H9 (cell line): ENCODE results near the gene FGF11. TPM values are rescaled to one million over a fixed set of nuclear protein-coding genes. Genes with fewer than 3 reads are reported as not detected.

ENCODE experiments used
- DNase-seq: peaks from one replicate; pipeline ENCODE4 v3.0.0-alpha.2; 2017
- H2AFZ ChIP-seq: one replicate; pipeline ENCODE4 v1.6.1; 2013; ENCODE audit warnings: mild to moderate bottlenecking, low read length, control low read depth, moderate library complexity
- H2AK5ac ChIP-seq: 2 replicates; pipeline ENCODE4 v1.6.1; 2013; ENCODE audit warnings: low read length, control low read depth, mixed read lengths; ENCODE audit not compliant: insufficient read length
- H2BK120ac ChIP-seq: one replicate; pipeline ENCODE4 v1.6.1; 2013; ENCODE audit warnings: low read depth, mild to moderate bottlenecking, low read length, control low read depth, inconsistent platforms; ENCODE audit not compliant: poor library complexity, severe bottlenecking
- H2BK12ac ChIP-seq: 2 replicates; pipeline ENCODE4 v1.6.1; 2013; ENCODE audit warnings: low read length, control low read depth, mixed read lengths, low read depth; ENCODE audit not compliant: insufficient read length
- H2BK15ac ChIP-seq: 2 replicates; pipeline ENCODE4 v1.6.1; 2013; ENCODE audit warnings: low read depth, low read length, control low read depth
- H2BK20ac ChIP-seq: one replicate; pipeline ENCODE4 v1.6.1; 2013; ENCODE audit warnings: low read depth, mild to moderate bottlenecking, low read length, control low read depth, inconsistent platforms; ENCODE audit not compliant: poor library complexity, severe bottlenecking
- H2BK5ac ChIP-seq: 2 replicates; pipeline ENCODE4 v1.6.1; 2013; ENCODE audit warnings: low read length, control low read depth, mixed read lengths; ENCODE audit not compliant: insufficient read length
- H3K14ac ChIP-seq: 2 replicates; pipeline ENCODE4 v1.6.1; 2013; ENCODE audit warnings: low read length, control low read depth; ENCODE audit not compliant: insufficient read depth
- H3K18ac ChIP-seq: 2 replicates; pipeline ENCODE4 v1.6.1; 2013; ENCODE audit warnings: low read depth, mild to moderate bottlenecking, mixed read lengths, low read length, control low read depth; ENCODE audit not compliant: insufficient read length
- H3K23ac ChIP-seq: 2 replicates; pipeline ENCODE4 v1.6.1; 2013; ENCODE audit warnings: low read length, control low read depth, mixed read lengths, low read depth; ENCODE audit not compliant: insufficient read length
- H3K23me2 ChIP-seq: 2 replicates; pipeline ENCODE4 v1.6.1; 2013; ENCODE audit warnings: low read depth, mild to moderate bottlenecking, mixed read lengths, low read length, control low read depth; ENCODE audit not compliant: insufficient read length, poor library complexity, severe bottlenecking
- H3K27ac ChIP-seq: 2 replicates; pipeline ENCODE4 v1.5.1; 2013; ENCODE audit warnings: low read length, control low read depth, mixed read lengths, low read depth; ENCODE audit not compliant: insufficient read length
- H3K27me3 ChIP-seq: 2 replicates; pipeline ENCODE4 v1.6.1; 2013; ENCODE audit warnings: low read length, control low read depth, inconsistent platforms; ENCODE audit not compliant: insufficient read depth
- H3K4ac ChIP-seq: 2 replicates; pipeline ENCODE4 v1.6.1; 2013; ENCODE audit warnings: low read depth, mild to moderate bottlenecking, control low read depth, inconsistent platforms, low read length, moderate library complexity
- H3K4me1 ChIP-seq: 2 replicates; pipeline ENCODE4 v1.6.1; 2013; ENCODE audit warnings: low read length, control low read depth, inconsistent platforms; ENCODE audit not compliant: insufficient read depth
- H3K4me2 ChIP-seq: 2 replicates; pipeline ENCODE4 v1.6.1; 2013; ENCODE audit warnings: low read length, control low read depth, mixed read lengths; ENCODE audit not compliant: insufficient read length, insufficient read depth
- H3K56ac ChIP-seq: 2 replicates; pipeline ENCODE4 v1.6.1; 2013; ENCODE audit warnings: low read depth, mild to moderate bottlenecking, mixed read lengths, low read length, control low read depth; ENCODE audit not compliant: insufficient read length
- H3K79me1 ChIP-seq: 2 replicates; pipeline ENCODE4 v1.6.1; 2013; ENCODE audit warnings: low read depth, mild to moderate bottlenecking, moderate library complexity, low read length, control low read depth, inconsistent platforms; ENCODE audit not compliant: insufficient read depth, poor library complexity, severe bottlenecking
- H3K79me2 ChIP-seq: 2 replicates; pipeline ENCODE4 v1.6.1; 2013; ENCODE audit warnings: low read length, control low read depth, inconsistent platforms; ENCODE audit not compliant: insufficient read depth
- H3K9ac ChIP-seq: 2 replicates; pipeline ENCODE4 v1.6.1; 2013; ENCODE audit warnings: low read length, control low read depth, mixed read lengths; ENCODE audit not compliant: insufficient read length; ENCODE audit errors: extremely low read depth
- H3K9me3 ChIP-seq: one replicate; pipeline ENCODE4 v1.6.1; 2013; ENCODE audit warnings: low read depth, low read length, inconsistent platforms; ENCODE audit not compliant: control insufficient read depth
- H3T11ph ChIP-seq: one replicate; pipeline ENCODE4 v1.6.1; 2013; ENCODE audit warnings: mild to moderate bottlenecking, low read length, control low read depth, inconsistent platforms
- H4K20me1 ChIP-seq: one replicate; pipeline ENCODE4 v1.6.1; 2013; ENCODE audit not compliant: control insufficient read depth, insufficient read length, insufficient read depth
- H4K5ac ChIP-seq: 2 replicates; pipeline ENCODE4 v1.6.1; 2013; ENCODE audit warnings: low read depth, mild to moderate bottlenecking, mixed read lengths, low read length, control low read depth; ENCODE audit not compliant: insufficient read length
- H4K8ac ChIP-seq: replicated peaks from 2 replicates; pipeline ENCODE4 v1.6.1; 2013; ENCODE audit warnings: low read length, control low read depth, mixed read lengths, low read depth; ENCODE audit not compliant: insufficient read length
- H4K91ac ChIP-seq: 2 replicates; pipeline ENCODE4 v1.6.1; 2013; ENCODE audit warnings: low read depth, mild to moderate bottlenecking, moderate library complexity, mixed read lengths, low read length, control low read depth; ENCODE audit not compliant: insufficient read length
- H3K27ac Mint-ChIP-seq, 3 experiments: 2 replicates in 2 of 3; 3 replicates in 1 of 3; pipeline ENCODE4 v1.8.0; 2020 to 2021; ENCODE audit warnings: mixed read lengths in 3 of 3, mild to moderate bottlenecking in 1 of 3, moderate library complexity in 1 of 3
- H3K27me3 Mint-ChIP-seq: 2 replicates; pipeline ENCODE4 v1.8.0; 2021; ENCODE audit warnings: low read depth, mild to moderate bottlenecking, moderate library complexity, mixed read lengths
- H3K36me3 Mint-ChIP-seq, 3 experiments: 2 replicates in 2 of 3; 3 replicates in 1 of 3; pipeline ENCODE4 v1.8.0; 2020 to 2021; ENCODE audit warnings: low read depth in 3 of 3, mixed read lengths in 3 of 3; ENCODE audit not compliant: insufficient read depth in 1 of 3
- H3K4me1 Mint-ChIP-seq, 2 experiments: 2 replicates each; pipeline ENCODE4 v1.8.0; 2020; ENCODE audit warnings: mixed read lengths in 2 of 2
- H3K4me3 Mint-ChIP-seq, 2 experiments: 2 replicates in 1 of 2; 3 replicates in 1 of 2; pipeline ENCODE4 v1.8.0; 2020 to 2021; ENCODE audit warnings: mild to moderate bottlenecking in 2 of 2, mixed read lengths in 2 of 2, moderate library complexity in 1 of 2
- H3K9me3 Mint-ChIP-seq, 2 experiments: 2 replicates in 1 of 2; 3 replicates in 1 of 2; pipeline ENCODE4 v1.8.0; 2020; ENCODE audit warnings: mild to moderate bottlenecking in 2 of 2, mixed read lengths in 2 of 2, moderate library complexity in 1 of 2
- WGBS: extraction: QIAGEN DNeasy Blood & Tissue Kit; methylation state at CpG from one replicate; pipeline ENCODE4 v1.1.7; 2013; ENCODE audit warnings: missing lambda C conversion rate, low lambda C conversion rate, mixed read lengths; ENCODE audit not compliant: insufficient read length; ENCODE audit errors: extremely low coverage; 5-methylcytosine and 5-hydroxymethylcytosine counted together
- total RNA-seq: library from RNA; stranded (reverse); gene quantifications from 2 replicates; pipeline ENCODE4 v1.2.1, GENCODE V29; 2021
- TF ChIP-seq, protein P1 (sequence below): fragments of 200-600 bp; sonication (generic); conservative IDR thresholded peaks from 3 replicates; pipeline ENCODE4 v1.8.0; 2021; ENCODE audit warnings: antibody characterized with exemption, mild to moderate bottlenecking

The FGF11 gene
- total RNA-seq, 1 experiment from 2014 or later, result 15.2 TPM

DNA sequence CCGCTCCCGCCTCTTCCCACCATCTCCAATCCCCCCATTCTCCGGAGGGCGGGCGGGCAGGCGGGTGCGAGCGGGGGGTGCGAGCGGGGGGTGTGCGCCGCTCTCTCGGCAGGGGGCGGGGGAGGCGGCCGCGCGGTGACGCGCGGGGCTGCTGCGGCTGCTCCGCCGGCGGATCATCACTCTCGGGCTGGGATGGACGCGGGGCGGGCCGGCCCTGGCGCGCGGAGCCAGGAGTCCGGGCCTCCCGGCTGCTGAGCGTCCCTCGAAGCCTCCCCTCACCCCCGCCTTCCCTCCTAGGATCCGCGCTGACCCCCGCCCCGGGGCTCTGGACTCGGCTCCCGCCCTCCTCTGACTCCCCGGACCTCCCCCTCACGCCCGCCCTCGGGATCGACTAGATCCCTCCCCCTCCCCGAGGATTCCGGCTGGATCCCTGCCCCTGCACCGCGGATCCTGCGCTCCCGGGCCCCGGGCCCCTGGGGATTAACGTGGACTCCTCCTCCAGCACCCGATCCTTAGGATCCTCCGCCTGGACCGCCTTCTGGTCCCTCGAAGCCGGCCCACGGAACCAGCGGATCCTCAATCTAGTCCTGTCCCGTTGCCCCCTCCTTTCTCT lies 34.5 kb upstream of the FGF11 start:
- H3K4me1 ChIP-seq, result no peaks in the 10 kb centered on the region; the same call in 1 of the 2 replicates
- H3K14ac ChIP-seq, result 0 out of 2 replicates have a peak overlapping the region, but pooled peaks have one; percentile 34
- H3T11ph ChIP-seq, result no peak overlapping the region
- no peaks in the 10 kb centered on the region for H4K20me1 ChIP-seq
- H3K27me3 ChIP-seq, result no peaks in the 10 kb centered on the region
- H3K23ac ChIP-seq, result no peak overlapping the region
- no peak overlapping the region for H2AFZ ChIP-seq
- H4K5ac ChIP-seq, result no peak overlapping the region
- no peak overlapping the region for H2BK15ac ChIP-seq
- H3K27me3 Mint-ChIP-seq, result no peaks in the 10 kb centered on the region
- H2BK120ac ChIP-seq, result no peak overlapping the region
- no peak overlapping the region for H4K8ac ChIP-seq
- no peaks in the 10 kb centered on the region for H3K79me1 ChIP-seq
- H4K91ac ChIP-seq, result no peak overlapping the region
- no peak overlapping the region for H3K18ac ChIP-seq
- H3K9me3 Mint-ChIP-seq, result no peaks in the 10 kb centered on the region
- H3K9me3 ChIP-seq, result no peaks in the 10 kb centered on the region
- peak overlapping the region; percentile 61 to 96 (median 95); a peak in 3 of 7 replicates for H3K27ac Mint-ChIP-seq
- peaks cover 26 to 34% of the 10 kb centered on the region in 2 experiments for H3K4me1 Mint-ChIP-seq
- TF ChIP-seq, protein P1, sequence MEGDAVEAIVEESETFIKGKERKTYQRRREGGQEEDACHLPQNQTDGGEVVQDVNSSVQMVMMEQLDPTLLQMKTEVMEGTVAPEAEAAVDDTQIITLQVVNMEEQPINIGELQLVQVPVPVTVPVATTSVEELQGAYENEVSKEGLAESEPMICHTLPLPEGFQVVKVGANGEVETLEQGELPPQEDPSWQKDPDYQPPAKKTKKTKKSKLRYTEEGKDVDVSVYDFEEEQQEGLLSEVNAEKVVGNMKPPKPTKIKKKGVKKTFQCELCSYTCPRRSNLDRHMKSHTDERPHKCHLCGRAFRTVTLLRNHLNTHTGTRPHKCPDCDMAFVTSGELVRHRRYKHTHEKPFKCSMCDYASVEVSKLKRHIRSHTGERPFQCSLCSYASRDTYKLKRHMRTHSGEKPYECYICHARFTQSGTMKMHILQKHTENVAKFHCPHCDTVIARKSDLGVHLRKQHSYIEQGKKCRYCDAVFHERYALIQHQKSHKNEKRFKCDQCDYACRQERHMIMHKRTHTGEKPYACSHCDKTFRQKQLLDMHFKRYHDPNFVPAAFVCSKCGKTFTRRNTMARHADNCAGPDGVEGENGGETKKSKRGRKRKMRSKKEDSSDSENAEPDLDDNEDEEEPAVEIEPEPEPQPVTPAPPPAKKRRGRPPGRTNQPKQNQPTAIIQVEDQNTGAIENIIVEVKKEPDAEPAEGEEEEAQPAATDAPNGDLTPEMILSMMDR, result no peak
- no peak overlapping the region for H3K27ac ChIP-seq
- no peak overlapping the region for H2AK5ac ChIP-seq
- H3K9ac ChIP-seq, result peak overlapping the region; percentile 30
- H3K23me2 ChIP-seq, result peaks cover 5% of the 10 kb centered on the region
- DNase-seq, result peak; percentile 69
- no peaks in the 10 kb centered on the region for H3K79me2 ChIP-seq
- peak overlapping the region; percentile 78 for H3K4me2 ChIP-seq
- no peak overlapping the region for H3K56ac ChIP-seq
- H2BK20ac ChIP-seq, result no peak overlapping the region
- peak overlapping the region; percentile 84 to 94 for H3K4me3 Mint-ChIP-seq
- H3K4ac ChIP-seq, result no peak overlapping the region
- no peak overlapping the region for H2BK5ac ChIP-seq
- H3K36me3 Mint-ChIP-seq, result peaks cover 13 to 22% (median 15%) of the 10 kb centered on the region in 3 experiments
- H2BK12ac ChIP-seq, result no peak overlapping the region
- WGBS, result no CpG with 5 or more reads among the region's 65 CpGs
